Ovary (tissue), 9 donors: ENCODE data around the gene LIN7B. TPM values are rescaled to one million over a fixed set of nuclear protein-coding genes. Genes with fewer than 3 reads are reported as not detected.

Experiments
- DNase-seq, 5 donors: peaks; one replicate each; pipeline ENCODE4 v3.0.0-alpha.2; 2019 to 2020
- H3K27ac ChIP-seq, 2 donors: fragments of 200-600 bp; one replicate each; pipeline versions ENCODE4 v1.5.1 to v1.8.0; 2019 to 2022
- H3K27me3 ChIP-seq: fragments of 200-600 bp; one replicate; pipeline ENCODE4 v1.8.0; 2022
- H3K36me3 ChIP-seq: fragments of 200-600 bp; sonication (generic); one replicate; pipeline ENCODE4 v1.5.1; 2019
- H3K4me1 ChIP-seq: one replicate; pipeline ENCODE4 v1.8.1; 2013; ENCODE audit warnings: mild to moderate bottlenecking, moderate library complexity; ENCODE audit not compliant: insufficient read depth
- H3K4me3 ChIP-seq: fragments of 200-600 bp; sonication (generic); one replicate; pipeline ENCODE4 v1.5.1; 2017
- H3K9me3 ChIP-seq, 2 donors: fragments of 200-600 bp in 1 of 2; sonication (generic) in 1 of 2; one replicate each; pipeline versions ENCODE4 v1.5.1 to v1.8.1; 2013 to 2019; ENCODE audit warnings: mild to moderate bottlenecking in 1 of 2, moderate library complexity in 1 of 2
- EP300 ChIP-seq: sonication (generic); formaldehyde crosslinking; IDR thresholded peaks from one replicate; pipeline ENCODE4 v1.6.1; 2017; ENCODE audit warnings: antibody characterized with exemption
- POLR2A ChIP-seq: fragments of 450-650 bp; IDR thresholded peaks from one replicate; pipeline ENCODE4 v1.6.1; 2017; ENCODE audit warnings: antibody characterized with exemption, mild to moderate bottlenecking, moderate library complexity
- WGBS, 3 donors: extraction: QIAGEN DNeasy Blood & Tissue Kit in 1 of 3; methylation state at CpG; one replicate each; pipeline versions ENCODE4 v1.1.5 to v1.1.7; 2013 to 2017; 5-methylcytosine and 5-hydroxymethylcytosine counted together
- intact Hi-C, 4 donors: fragments of 100-400 bp; cut with DNase I; formaldehyde crosslinking; loops; one replicate each; pipeline versions ENCODE4 v1.11.0 to v1.15.1; 2022 to 2023
- polyA plus RNA-seq, 2 donors: library from polyadenylated mRNA; stranded (reverse); fragments of 200-250 nt in 1 of 2; fragments of 350-450 nt in 1 of 2; fragmentation: Illumina TruSeq in 1 of 2; extraction: RNeasy Lipid Tissue Mini Kit (QIAGEN cat#74804) in 1 of 2; gene quantifications; one replicate each; pipeline ENCODE4 v1.2.3, GENCODE V29; 2013 to 2014
- total RNA-seq, 7 donors: library from RNA; depleted of rRNA in 2 of 7; stranded (reverse); fragments of >200 nt in 2 of 7; fragmentation: NEBNext Ultra II Directional in 3 of 7; extraction: Animal tissue kit (Norgen Biotek cat#: 25700) in 3 of 7; gene quantifications; one replicate each; pipeline versions ENCODE4 v1.1.0 to v1.2.4, GENCODE V29; 2016 to 2023
- TF ChIP-seq, protein P1 (sequence below), 3 donors: fragments of 450-650 bp in 2 of 3; fragments of 200-600 bp in 1 of 3; IDR thresholded peaks; one replicate each; pipeline versions ENCODE4 v1.5.1 to v1.8.0; 2016 to 2022; ENCODE audit warnings: antibody characterized with exemption in 3 of 3, mild to moderate bottlenecking in 1 of 3
- donor health status: DM: no; HTN: no; CAD: no; lungs with moderate emphysema.
- donor health status: DM: no; HTN: no; CAD: no.
- donor health status: Bipolar disorder and iron deficiency.
- donor health status: DM: yes; HTN: yes; CAD: no.
- donor health status: DM: no; HTN: no; CAD: no.
- donor health status: DM: yes; HTN: yes; CAD: no.

The LIN7B gene
- total and polyA plus RNA-seq, 9 donors, result 0.82 to 9.8 (median 8.5) TPM

DNA sequence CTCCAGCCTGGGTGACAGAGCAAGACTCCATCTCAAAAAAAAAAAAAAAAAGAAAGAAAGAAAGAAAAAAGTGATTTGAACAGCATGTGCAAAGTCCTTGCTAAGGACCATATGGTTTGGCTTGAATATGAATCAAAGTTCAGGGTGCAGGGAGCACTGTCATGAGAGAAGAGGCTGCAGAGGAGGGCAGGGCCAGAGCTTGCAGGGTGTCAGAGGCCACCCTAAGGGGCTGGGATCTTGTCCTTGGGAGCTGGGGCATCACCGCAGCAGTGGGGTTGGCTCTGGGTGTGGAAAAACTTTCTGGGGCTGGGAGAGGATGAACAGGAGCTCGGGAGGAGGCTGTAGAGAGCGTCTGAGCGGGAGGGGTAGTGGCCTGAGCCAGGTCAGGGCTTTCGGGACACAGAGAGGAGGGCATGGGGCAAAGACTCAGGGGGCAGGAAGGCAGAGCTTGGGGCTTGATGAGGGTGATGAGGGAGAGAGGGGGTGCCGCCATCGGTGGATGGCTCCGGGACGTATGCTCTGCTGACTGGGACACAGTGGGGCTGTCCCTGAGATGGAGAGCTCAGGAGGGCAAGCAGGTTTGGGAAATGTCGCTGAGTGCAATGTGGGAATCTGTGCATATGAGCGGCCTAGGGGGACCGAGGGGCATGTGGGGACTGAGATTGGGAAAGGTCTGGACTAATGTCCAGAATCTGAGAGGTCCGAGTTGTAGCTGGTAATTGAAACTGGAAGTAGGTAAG is 46.5 kb downstream of the LIN7B start:
- no peak for DNase-seq
- no peak overlapping the region for H3K27ac ChIP-seq
- no peak overlapping the region for H3K4me3 ChIP-seq
- TF ChIP-seq, protein P1, sequence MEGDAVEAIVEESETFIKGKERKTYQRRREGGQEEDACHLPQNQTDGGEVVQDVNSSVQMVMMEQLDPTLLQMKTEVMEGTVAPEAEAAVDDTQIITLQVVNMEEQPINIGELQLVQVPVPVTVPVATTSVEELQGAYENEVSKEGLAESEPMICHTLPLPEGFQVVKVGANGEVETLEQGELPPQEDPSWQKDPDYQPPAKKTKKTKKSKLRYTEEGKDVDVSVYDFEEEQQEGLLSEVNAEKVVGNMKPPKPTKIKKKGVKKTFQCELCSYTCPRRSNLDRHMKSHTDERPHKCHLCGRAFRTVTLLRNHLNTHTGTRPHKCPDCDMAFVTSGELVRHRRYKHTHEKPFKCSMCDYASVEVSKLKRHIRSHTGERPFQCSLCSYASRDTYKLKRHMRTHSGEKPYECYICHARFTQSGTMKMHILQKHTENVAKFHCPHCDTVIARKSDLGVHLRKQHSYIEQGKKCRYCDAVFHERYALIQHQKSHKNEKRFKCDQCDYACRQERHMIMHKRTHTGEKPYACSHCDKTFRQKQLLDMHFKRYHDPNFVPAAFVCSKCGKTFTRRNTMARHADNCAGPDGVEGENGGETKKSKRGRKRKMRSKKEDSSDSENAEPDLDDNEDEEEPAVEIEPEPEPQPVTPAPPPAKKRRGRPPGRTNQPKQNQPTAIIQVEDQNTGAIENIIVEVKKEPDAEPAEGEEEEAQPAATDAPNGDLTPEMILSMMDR (IDR thresholded peaks at IDR 0.05), result no peak
- TF ChIP-seq POLR2A (no peak), EP300 (no peak)
- H3K27me3 ChIP-seq, result no peaks in the 10 kb centered on the region
- no peaks in the 10 kb centered on the region for H3K36me3 ChIP-seq
- no peaks in the 10 kb centered on the region for H3K9me3 ChIP-seq
- WGBS, 3 donors, result 92 to 93% (median 92%) methylated on average over 13 of the region's 13 CpGs
- peaks cover 3% of the 10 kb centered on the region for H3K4me1 ChIP-seq
- intact Hi-C loops, result no loop called here

DNA sequence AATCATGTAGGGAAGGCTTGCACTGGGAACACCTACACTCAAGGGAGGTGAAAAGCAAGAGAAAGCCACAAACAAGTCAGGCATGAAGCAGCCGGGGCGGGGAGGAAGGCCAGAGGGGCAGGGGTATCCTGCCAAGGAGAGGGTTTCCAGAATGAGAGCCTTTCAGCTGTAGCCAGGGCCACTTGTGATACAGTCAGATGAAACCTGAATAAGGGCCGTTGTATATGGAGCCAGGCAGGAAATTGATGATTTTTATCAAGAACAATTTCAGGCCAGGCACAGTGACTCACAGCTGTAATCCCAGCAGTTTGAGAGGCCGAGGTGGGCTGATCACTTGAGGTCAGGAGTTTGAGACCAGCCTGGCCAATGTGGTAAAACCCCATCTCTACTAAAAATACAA is 47.8 kb downstream of the LIN7B start:
- peaks cover 3% of the 10 kb centered on the region for H3K4me1 ChIP-seq
- no peaks in the 10 kb centered on the region for H3K27me3 ChIP-seq
- no peak for DNase-seq
- intact Hi-C loops, result no loop called here
- TF ChIP-seq EP300, result no peak
- TF ChIP-seq, protein P1 (IDR thresholded peaks at IDR 0.05), result no peak
- H3K36me3 ChIP-seq, result no peaks in the 10 kb centered on the region
- 57 to 68% (median 66%) methylated on average over 4 of the region's 4 CpGs for WGBS, 3 donors
- no peak overlapping the region for H3K4me3 ChIP-seq
- no peak overlapping the region for H3K27ac ChIP-seq
- H3K9me3 ChIP-seq, result no peaks in the 10 kb centered on the region

DNA sequence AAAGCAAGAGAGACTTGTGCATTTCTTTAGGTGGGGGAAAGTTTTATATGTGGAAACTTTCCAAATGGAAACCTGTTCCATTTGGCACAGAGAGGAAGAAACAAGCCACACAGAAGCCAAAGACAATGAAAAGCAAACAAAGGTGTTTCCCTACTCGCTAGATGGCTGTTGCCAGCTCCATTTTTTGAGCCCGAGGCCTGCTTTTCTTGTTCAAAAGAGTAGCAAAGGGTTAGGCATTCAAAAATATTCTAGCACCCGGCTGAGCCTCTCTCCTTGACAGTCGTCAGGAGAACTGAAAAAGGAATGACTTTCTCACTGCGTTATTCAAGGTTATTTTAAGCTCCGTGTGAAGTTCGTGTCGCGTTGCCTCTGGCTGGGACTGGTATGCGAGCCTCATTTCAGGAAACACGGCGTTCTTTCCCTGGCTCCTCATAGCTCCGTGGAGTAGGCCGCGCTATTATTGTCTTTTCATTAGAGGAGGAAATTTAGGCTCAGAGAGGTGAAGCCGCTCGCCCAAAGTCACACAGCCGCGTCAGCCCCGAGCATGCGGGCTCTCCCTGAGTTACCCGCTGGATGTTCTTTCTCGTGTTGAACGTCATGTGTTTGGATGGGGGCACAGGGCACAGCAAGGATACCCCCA is 51.1 kb downstream of the LIN7B start:
- no peak for DNase-seq
- H3K9me3 ChIP-seq, result no peaks in the 10 kb centered on the region
- WGBS, 3 donors, result 46 to 59% (median 57%) methylated on average over 24 of the region's 24 CpGs

DNA sequence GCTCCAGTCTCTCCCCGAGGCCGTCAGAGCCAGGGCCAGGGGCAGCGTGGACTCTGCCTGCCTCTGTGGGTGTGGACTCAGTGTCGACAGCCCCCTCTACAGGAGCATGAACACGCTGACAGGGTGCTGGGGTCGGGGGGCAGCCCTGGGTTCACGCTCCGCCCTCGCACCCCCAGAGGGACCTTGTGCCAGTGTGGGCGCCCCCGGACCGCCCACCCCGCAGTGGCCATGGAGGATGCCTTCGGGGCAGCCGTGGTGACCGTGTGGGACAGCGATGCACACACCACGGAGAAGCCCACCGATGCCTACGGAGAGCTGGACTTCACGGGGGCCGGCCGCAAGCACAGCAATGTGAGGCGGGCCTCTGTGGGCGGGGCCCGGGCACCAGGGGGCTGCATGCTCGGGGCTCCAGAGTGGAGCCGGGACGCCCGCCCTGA is 51.7 kb downstream of the LIN7B start:
- Histone ChIP-seq H3K4me3 (no peak overlapping the region), H3K9me3 (no peaks in the 10 kb centered on the region), H3K4me1 (no peaks in the 10 kb centered on the region), H3K36me3 (no peaks in the 10 kb centered on the region), H3K27ac (no peak overlapping the region), H3K27me3 (no peaks in the 10 kb centered on the region)
- WGBS, 3 donors, result 23 to 41% (median 35%) methylated on average over 24 to 30 of the region's 30 CpGs
- DNase-seq, result no peak
- no peak for TF ChIP-seq EP300
- TF ChIP-seq, protein P1 (IDR thresholded peaks at IDR 0.05), result no peak
- no peak for TF ChIP-seq POLR2A
- intact Hi-C loops, result no loop called here

More for the DNA sequence above, 51.1 kb downstream of the LIN7B start:
- Histone ChIP-seq H3K27ac (no peak overlapping the region), H3K27me3 (no peaks in the 10 kb centered on the region), H3K4me1 (no peaks in the 10 kb centered on the region), H3K36me3 (no peaks in the 10 kb centered on the region), H3K4me3 (no peak overlapping the region)
- intact Hi-C loops, result no loop called here
- TF ChIP-seq EP300, result no peak
- TF ChIP-seq POLR2A, result no peak
- TF ChIP-seq, protein P1 (IDR thresholded peaks at IDR 0.05), result no peak
